ENCODE data around the gene ZBTB7C.

The ZBTB7C gene

GRCh38 chr18:47985866-47986265 is 423.3 kb downstream of the ZBTB7C start:
- peak overlapping the region; percentile 35 for H3K27ac ChIP-seq
- TF ChIP-seq, protein P1, sequence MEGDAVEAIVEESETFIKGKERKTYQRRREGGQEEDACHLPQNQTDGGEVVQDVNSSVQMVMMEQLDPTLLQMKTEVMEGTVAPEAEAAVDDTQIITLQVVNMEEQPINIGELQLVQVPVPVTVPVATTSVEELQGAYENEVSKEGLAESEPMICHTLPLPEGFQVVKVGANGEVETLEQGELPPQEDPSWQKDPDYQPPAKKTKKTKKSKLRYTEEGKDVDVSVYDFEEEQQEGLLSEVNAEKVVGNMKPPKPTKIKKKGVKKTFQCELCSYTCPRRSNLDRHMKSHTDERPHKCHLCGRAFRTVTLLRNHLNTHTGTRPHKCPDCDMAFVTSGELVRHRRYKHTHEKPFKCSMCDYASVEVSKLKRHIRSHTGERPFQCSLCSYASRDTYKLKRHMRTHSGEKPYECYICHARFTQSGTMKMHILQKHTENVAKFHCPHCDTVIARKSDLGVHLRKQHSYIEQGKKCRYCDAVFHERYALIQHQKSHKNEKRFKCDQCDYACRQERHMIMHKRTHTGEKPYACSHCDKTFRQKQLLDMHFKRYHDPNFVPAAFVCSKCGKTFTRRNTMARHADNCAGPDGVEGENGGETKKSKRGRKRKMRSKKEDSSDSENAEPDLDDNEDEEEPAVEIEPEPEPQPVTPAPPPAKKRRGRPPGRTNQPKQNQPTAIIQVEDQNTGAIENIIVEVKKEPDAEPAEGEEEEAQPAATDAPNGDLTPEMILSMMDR (IDR thresholded peaks at IDR 0.05): no peak
- no peaks in the 10 kb centered on the region for H3K27me3 ChIP-seq
- H3K36me3 ChIP-seq: no peaks in the 10 kb centered on the region
- H3K4me1 ChIP-seq (ENCODE audit: control insufficient read depth in 1 of 2, insufficient read depth in 1 of 2, low read depth in 1 of 2, low read length in 1 of 2): peaks cover 18 to 28% of the 10 kb centered on the region in 2 experiments
- H3K4me3 ChIP-seq (ENCODE audit: low read depth in 1 of 2, low read length in 1 of 2): no peak overlapping the region
- H3K9me3 ChIP-seq: no peaks in the 10 kb centered on the region

DNA sequence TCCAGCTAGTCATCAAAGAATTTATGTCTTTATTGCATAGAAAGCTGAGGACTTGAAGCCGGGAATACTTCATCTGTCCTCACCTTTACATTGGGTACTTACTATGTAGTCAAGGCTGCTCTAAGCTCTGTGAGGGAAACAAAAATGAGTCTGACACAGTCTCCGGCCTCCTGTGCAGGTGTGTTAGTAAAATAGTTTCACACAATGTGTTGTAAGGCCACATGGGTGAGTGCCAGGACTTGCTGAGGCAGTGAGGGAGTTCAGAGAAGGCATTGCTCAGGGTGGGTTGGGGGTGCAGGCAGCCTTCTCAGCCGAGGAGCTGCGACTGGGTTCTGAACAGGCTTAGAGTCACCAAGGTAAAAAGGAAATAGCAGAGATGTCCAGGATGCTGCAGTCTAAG is 424.2 kb downstream of the ZBTB7C start:
- TF ChIP-seq, protein P1 (IDR thresholded peaks at IDR 0.05): no peak
- Histone ChIP-seq H3K27me3 (no peaks in the 10 kb centered on the region), H3K9me3 (no peaks in the 10 kb centered on the region), H3K27ac (no peak overlapping the region), H3K4me3 (ENCODE audit: low read depth in 1 of 2, low read length in 1 of 2) (no peak overlapping the region), H3K4me1 (ENCODE audit: control insufficient read depth in 1 of 2, insufficient read depth in 1 of 2, low read depth in 1 of 2, low read length in 1 of 2) (peaks cover 18 to 28% of the 10 kb centered on the region in 2 experiments), H3K36me3 (no peaks in the 10 kb centered on the region)

DNA sequence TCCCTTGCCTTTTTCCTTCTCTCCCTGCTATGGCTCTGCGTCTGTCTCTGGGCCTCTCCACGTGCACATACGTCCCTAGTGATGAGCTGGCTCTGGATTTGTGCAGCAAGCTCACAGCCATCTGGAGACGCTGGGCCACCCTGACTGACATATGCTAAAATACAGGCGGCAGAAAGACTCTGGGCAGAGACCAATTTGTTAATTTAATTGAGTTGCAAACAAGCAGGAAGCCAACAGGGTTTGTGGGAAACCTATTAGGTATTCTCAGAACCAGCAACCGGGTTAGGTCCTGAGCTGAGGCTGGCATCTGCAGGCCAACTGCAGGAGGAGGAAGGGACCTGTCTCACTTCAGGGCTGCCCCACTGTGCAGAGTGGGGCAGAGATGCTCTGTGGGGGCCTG is 425.2 kb downstream of the ZBTB7C start:
- TF ChIP-seq, protein P1 (IDR thresholded peaks at IDR 0.05): no peak
- H3K36me3 ChIP-seq: no peaks in the 10 kb centered on the region
- H3K27me3 ChIP-seq: no peaks in the 10 kb centered on the region
- no peaks in the 10 kb centered on the region for H3K9me3 ChIP-seq
- H3K4me1 ChIP-seq (ENCODE audit: control insufficient read depth in 1 of 2, insufficient read depth in 1 of 2, low read depth in 1 of 2, low read length in 1 of 2): peaks cover 18 to 28% of the 10 kb centered on the region in 2 experiments
- no peak overlapping the region for H3K27ac ChIP-seq
- H3K4me3 ChIP-seq (ENCODE audit: low read depth in 1 of 2, low read length in 1 of 2): no peak overlapping the region

- Histone ChIP-seq H3K4me3 (ENCODE audit: low read depth in 1 of 2, low read length in 1 of 2) (no peak overlapping the region), H3K9me3 (no peaks in the 10 kb centered on the region), H3K27me3 (no peaks in the 10 kb centered on the region), H3K27ac (no peak overlapping the region), H3K36me3 (no peaks in the 10 kb centered on the region), H3K4me1 (ENCODE audit: control insufficient read depth in 1 of 2, insufficient read depth in 1 of 2, low read depth in 1 of 2, low read length in 1 of 2) (peaks cover 18 to 28% of the 10 kb centered on the region in 2 experiments)
- TF ChIP-seq, protein P1 (IDR thresholded peaks at IDR 0.05): no peak
Observed at GRCh38 chr18:47983055-47983454, 426.1 kb downstream of the ZBTB7C start.

- peaks cover 16 to 23% of the 10 kb centered on the region in 2 experiments for H3K4me1 ChIP-seq (ENCODE audit: control insufficient read depth in 1 of 2, insufficient read depth in 1 of 2, low read depth in 1 of 2, low read length in 1 of 2)
- H3K4me3 ChIP-seq (ENCODE audit: low read depth in 1 of 2, low read length in 1 of 2): no peak overlapping the region
- TF ChIP-seq, protein P1 (IDR thresholded peaks at IDR 0.05): no peak
- H3K27ac ChIP-seq: no peak overlapping the region
- H3K27me3 ChIP-seq: no peaks in the 10 kb centered on the region
- no peaks in the 10 kb centered on the region for H3K36me3 ChIP-seq
- H3K9me3 ChIP-seq: no peaks in the 10 kb centered on the region
Observed at GRCh38 chr18:47981830-47982229, 427.4 kb downstream of the ZBTB7C start.

- H3K4me1 ChIP-seq (ENCODE audit: control insufficient read depth in 1 of 2, insufficient read depth in 1 of 2, low read depth in 1 of 2, low read length in 1 of 2): peaks cover 11 to 18% of the 10 kb centered on the region in 2 experiments
- TF ChIP-seq, protein P1 (IDR thresholded peaks at IDR 0.05): no peak
- H3K27me3 ChIP-seq: no peaks in the 10 kb centered on the region
- H3K36me3 ChIP-seq: no peaks in the 10 kb centered on the region
- no peak overlapping the region for H3K4me3 ChIP-seq (ENCODE audit: low read depth in 1 of 2, low read length in 1 of 2)
- no peak overlapping the region for H3K27ac ChIP-seq
- no peaks in the 10 kb centered on the region for H3K9me3 ChIP-seq
Observed at GRCh38 chr18:47981320-47981719, 427.9 kb downstream of the ZBTB7C start.

Data from neutrophil (primary cell).